EH (cell line): ENCODE measurements around the gene BAIAP2.
"Not testable (repeated sequence)": the region's sequence is repeated elsewhere in the genome, so short reads cannot be mapped to it uniquely, and the experiment has no call there.

Experiments
- DNase-seq: peaks from one replicate; pipeline ENCODE4 v3.0.0-alpha.2; 2015; ENCODE audit warnings: low read depth

BAIAP2 gene

GRCh38 chr17:81069135-81069645 lies 34.2 kb downstream of the BAIAP2 start:
- no peak for DNase-seq

- no peak for DNase-seq
These were observed 35.7 kb downstream of the BAIAP2 start for GRCh38 chr17:81070541-81071246.

- no peak for DNase-seq
These were observed 37.1 kb downstream of the BAIAP2 start for GRCh38 chr17:81071761-81072741.

- DNase-seq, result no peak
These were observed 39.3 kb downstream of the BAIAP2 start for GRCh38 chr17:81073967-81074839.

- DNase-seq, result no peak
These were observed 39.9 kb downstream of the BAIAP2 start for GRCh38 chr17:81074875-81075274.

- DNase-seq, result no peak
These were observed 40.4 kb downstream of the BAIAP2 start for GRCh38 chr17:81075307-81075706.

GRCh38 chr17:81076141-81076679 lies 41.3 kb downstream of the BAIAP2 start:
- DNase-seq, result no peak

- not testable (repeated sequence) for DNase-seq
These were observed 43.3 kb downstream of the BAIAP2 start for GRCh38 chr17:81078026-81078913.

- DNase-seq, result no peak
These were observed 45.1 kb downstream of the BAIAP2 start for GRCh38 chr17:81080019-81080418.

- DNase-seq, result no peak
These were observed 46.5 kb downstream of the BAIAP2 start for GRCh38 chr17:81081222-81082176.

- no peak for DNase-seq
These were observed 47.5 kb downstream of the BAIAP2 start for GRCh38 chr17:81082177-81083073.

- no peak for DNase-seq
These were observed 48.3 kb downstream of the BAIAP2 start for GRCh38 chr17:81083125-81083765.

GRCh38 chr17:81084680-81085419 lies 49.9 kb downstream of the BAIAP2 start:
- no peak for DNase-seq

- no peak for DNase-seq
These were observed 50.5 kb downstream of the BAIAP2 start for GRCh38 chr17:81085420-81085911.

- DNase-seq, result no peak
These were observed 52.0 kb downstream of the BAIAP2 start for GRCh38 chr17:81086789-81087551.
